Suprapubic skin (tissue), 4 donors: ENCODE results near the gene IQCC. TPM values are rescaled to one million over a fixed set of nuclear protein-coding genes. Genes with fewer than 3 reads are reported as not detected.
A peak's percentile ranks its signal among the peaks of the same experiment; 100 is the strongest.
"Not testable (repeated sequence)": the region's sequence is repeated elsewhere in the genome, so short reads cannot be mapped to it uniquely, and the experiment has no call there.

ENCODE experiments used
- DNase-seq, 2 donors: peaks; one replicate each; pipeline ENCODE4 v3.0.0-alpha.2; 2019; ENCODE audit warnings: low spot score in 2 of 2
- H3K27ac ChIP-seq: fragments of 200-600 bp; sonication (generic); one replicate; pipeline ENCODE4 v1.5.1; 2019
- H3K27me3 ChIP-seq: fragments of 200-600 bp; sonication (generic); one replicate; pipeline ENCODE4 v1.5.1; 2019
- H3K36me3 ChIP-seq: fragments of 200-600 bp; sonication (generic); one replicate; pipeline ENCODE4 v1.5.1; 2019
- H3K4me1 ChIP-seq: fragments of 200-600 bp; sonication (generic); one replicate; pipeline ENCODE4 v1.5.1; 2019
- H3K4me3 ChIP-seq: fragments of 200-600 bp; sonication (generic); one replicate; pipeline ENCODE4 v1.5.1; 2019; ENCODE audit warnings: mild to moderate bottlenecking
- H3K9me3 ChIP-seq: fragments of 200-600 bp; sonication (generic); one replicate; pipeline ENCODE4 v1.5.1; 2019
- CTCF ChIP-seq, 2 donors: fragments of 200-600 bp in 1 of 2; fragments of 450-650 bp in 1 of 2; sonication (generic) in 1 of 2; IDR thresholded peaks; one replicate each; pipeline ENCODE4 v1.5.1; 2016 to 2019; ENCODE audit warnings: antibody characterized with exemption in 2 of 2, mild to moderate bottlenecking in 1 of 2, moderate library complexity in 1 of 2
- EP300 ChIP-seq: sonication (generic); formaldehyde crosslinking; IDR thresholded peaks from one replicate; pipeline ENCODE4 v1.6.1; 2017; ENCODE audit warnings: antibody characterized with exemption
- POLR2A ChIP-seq, 2 donors: fragments of 450-650 bp; IDR thresholded peaks; one replicate each; pipeline ENCODE4 v1.6.1; 2017; ENCODE audit warnings: antibody characterized with exemption in 2 of 2, mild to moderate bottlenecking in 2 of 2, moderate library complexity in 2 of 2
- POLR2AphosphoS5 ChIP-seq, 3 donors: sonication (generic); formaldehyde crosslinking; IDR thresholded peaks; one replicate each; pipeline ENCODE4 v1.6.1; 2017; ENCODE audit warnings: antibody characterized with exemption in 3 of 3
- WGBS: methylation state at CpG from one replicate; pipeline ENCODE4 v1.1.5; 2018; 5-methylcytosine and 5-hydroxymethylcytosine counted together
- total RNA-seq, 4 donors: library from RNA; depleted of rRNA; stranded (reverse); fragments of >200 nt; gene quantifications; one replicate each; pipeline ENCODE4 v1.1.0, GENCODE V29; 2016

The IQCC gene
- 1 to 10 TPM; 1.7 to 4.4 (median 3.7) TPM for total RNA-seq

GRCh38 chr1:32205401-32206370 is at the start of gene IQCC:
IQCC (plus strand) TSS chr1:32205671; CDS start chr1:32205682, 11 bp downstream.
- peak; percentile 91 to 92 for DNase-seq
- Histone ChIP-seq H3K27me3 (no peaks in the 10 kb centered on the region), H3K4me3 (peak within 1 kb of the TSS; percentile 72), H3K4me1 (peaks cover 41% of the 10 kb centered on the region), H3K9me3 (no peaks in the 10 kb centered on the region), H3K27ac (peak within 1 kb of the TSS; percentile 13), H3K36me3 (no peaks in the 10 kb centered on the region)
- peak in 1 of 2 donors; percentile 11 for TF ChIP-seq POLR2A (IDR thresholded peaks at IDR 0.05)
- no peak for TF ChIP-seq CTCF (IDR thresholded peaks at IDR 0.05)
- 4% methylated on average over 20 of the region's 77 CpGs for WGBS

- H3K27ac ChIP-seq: no peak overlapping the region
- no peak for TF ChIP-seq CTCF (IDR thresholded peaks at IDR 0.05)
- no peak for TF ChIP-seq EP300
- no peak for TF ChIP-seq POLR2AphosphoS5 (IDR thresholded peaks at IDR 0.05)
- H3K27me3 ChIP-seq: no peaks in the 10 kb centered on the region
- no peak overlapping the region for H3K4me3 ChIP-seq
- H3K4me1 ChIP-seq: no peaks in the 10 kb centered on the region
- WGBS: 79% methylated on average over 3 of the region's 3 CpGs
- DNase-seq: no peak
- peaks cover 89% of the 10 kb centered on the region for H3K36me3 ChIP-seq
- H3K9me3 ChIP-seq: no peaks in the 10 kb centered on the region
Measured at GRCh38 chr1:32159189-32159588, 46.3 kb upstream of the IQCC start.

- DNase-seq: no peak
- no peak for TF ChIP-seq CTCF (IDR thresholded peaks at IDR 0.05)
- TF ChIP-seq EP300: no peak
- TF ChIP-seq POLR2A (IDR thresholded peaks at IDR 0.05): no peak
- TF ChIP-seq POLR2AphosphoS5 (IDR thresholded peaks at IDR 0.05): no peak
- 84% methylated on average over 2 of the region's 2 CpGs for WGBS
- Histone ChIP-seq H3K27me3 (no peaks in the 10 kb centered on the region), H3K9me3 (no peaks in the 10 kb centered on the region), H3K4me3 (no peak overlapping the region), H3K27ac (no peak overlapping the region), H3K4me1 (no peaks in the 10 kb centered on the region), H3K36me3 (peaks cover 85% of the 10 kb centered on the region)
Measured at GRCh38 chr1:32163405-32163804, 42.1 kb upstream of the IQCC start.

- not testable (repeated sequence) for DNase-seq, H3K4me1 ChIP-seq, H3K27ac ChIP-seq, H3K4me3 ChIP-seq, H3K27me3 ChIP-seq, H3K9me3 ChIP-seq
- 94% methylated on average over 10 of the region's 10 CpGs for WGBS
- H3K36me3 ChIP-seq: peaks cover 91% of the 10 kb centered on the region
Measured at GRCh38 chr1:32165633-32166032, 39.8 kb upstream of the IQCC start.

GRCh38 chr1:32170991-32171390 is 34.5 kb upstream of the IQCC start:
- H3K4me3 ChIP-seq: no peak overlapping the region
- H3K9me3 ChIP-seq: no peaks in the 10 kb centered on the region
- peaks cover 77% of the 10 kb centered on the region for H3K36me3 ChIP-seq
- no peaks in the 10 kb centered on the region for H3K4me1 ChIP-seq
- no peaks in the 10 kb centered on the region for H3K27me3 ChIP-seq
- TF ChIP-seq CTCF (IDR thresholded peaks at IDR 0.05): no peak
- no peak for TF ChIP-seq EP300
- no peak for TF ChIP-seq POLR2AphosphoS5 (IDR thresholded peaks at IDR 0.05)
- TF ChIP-seq POLR2A (IDR thresholded peaks at IDR 0.05): no peak
- no peak overlapping the region for H3K27ac ChIP-seq
- no peak for DNase-seq
- WGBS: 91% methylated on average over 4 of the region's 4 CpGs
